HG02678 (cell line): Measurements from ENCODE around the gene MCM3AP.

Experiments
- ATAC-seq: cut with Tn5 transposase; IDR thresholded peaks from one replicate; pipeline ENCODE4 v1.9.1; 2021; ENCODE audit warnings: mild to moderate bottlenecking, moderate library complexity; ENCODE audit not compliant: unreplicated experiment

The MCM3AP gene

GRCh38 chr21:46220275-46220810 is 65.1 kb downstream of the MCM3AP start:
- no peak for ATAC-seq

- no peak for ATAC-seq
Observed at GRCh38 chr21:46219591-46220239, 65.7 kb downstream of the MCM3AP start.

GRCh38 chr21:46218906-46219590 is 66.4 kb downstream of the MCM3AP start:
- ATAC-seq, result no peak

- ATAC-seq, result no peak
Observed at GRCh38 chr21:46217511-46218196, 67.8 kb downstream of the MCM3AP start.

- no peak for ATAC-seq
Observed at GRCh38 chr21:46216132-46216747, 69.2 kb downstream of the MCM3AP start.

- no peak for ATAC-seq
Observed at GRCh38 chr21:46215436-46216131, 69.8 kb downstream of the MCM3AP start.

GRCh38 chr21:46214478-46215340 is 70.7 kb downstream of the MCM3AP start:
- ATAC-seq, result no peak

- no peak for ATAC-seq
Observed at GRCh38 chr21:46213620-46214286, 71.7 kb downstream of the MCM3AP start.

GRCh38 chr21:46212721-46213484 is 72.5 kb downstream of the MCM3AP start:
- ATAC-seq, result no peak

- ATAC-seq, result no peak
Observed at GRCh38 chr21:46211786-46212720, 73.4 kb downstream of the MCM3AP start.

- ATAC-seq, result no peak
Observed at GRCh38 chr21:46211376-46211775, 74.0 kb downstream of the MCM3AP start.

GRCh38 chr21:46210378-46211136 is 74.9 kb downstream of the MCM3AP start:
- ATAC-seq, result no peak

GRCh38 chr21:46208761-46209721 is 76.4 kb downstream of the MCM3AP start:
- ATAC-seq, result no peak

- ATAC-seq, result no peak
Observed at GRCh38 chr21:46207920-46208591, 77.4 kb downstream of the MCM3AP start.
